Measurements from ENCODE around the gene RSBN1. TPM values are rescaled to one million over a fixed set of nuclear protein-coding genes. Genes with fewer than 3 reads are reported as not detected.

Gene RSBN1
- total RNA-seq, 1 experiment from 2014 or later, result 16.6 TPM

GRCh38 chr1:113812661-113813135 lies 422 bp upstream of the RSBN1 start:
- Histone ChIP-seq H3K27ac (ENCODE audit: low read depth, low read length) (peak overlapping the region; percentile 49; the same call in 1 of the 2 replicates), H3K4me3 (replicated peaks in 1 of 2; ENCODE audit: low read depth in 1 of 2, low read length in 2 of 2) (peak overlapping the region; percentile 43 to 82), H3K9me2 (ENCODE audit: insufficient read depth) (no peaks in the 10 kb centered on the region), H3K9me3 (ENCODE audit: control insufficient read depth in 1 of 2, insufficient read depth in 1 of 2, low read depth in 1 of 2, low read length in 2 of 2) (no peaks in the 10 kb centered on the region), H3K27me3 (ENCODE audit: insufficient read depth, low read length) (no peaks in the 10 kb centered on the region), H3K9ac (ENCODE audit: low read length) (peak overlapping the region; percentile 57), H3K4me1 (ENCODE audit: control insufficient read depth in 1 of 2, insufficient read depth in 2 of 2, low read length in 2 of 2) (peaks cover 15 to 27% of the 10 kb centered on the region in 2 experiments), H3K36me3 (ENCODE audit: control insufficient read depth in 1 of 2, insufficient read depth in 2 of 2, low read length in 2 of 2) (no peaks in the 10 kb centered on the region), H4K20me1 (ENCODE audit: insufficient read depth) (no peaks in the 10 kb centered on the region), H3K79me2 (ENCODE audit: insufficient read depth, low read length) (peaks cover 41% of the 10 kb centered on the region), H3K4me2 (ENCODE audit: low read length) (peak overlapping the region; percentile 78), H2AFZ (ENCODE audit: low read depth, low read length, poor library complexity, severe bottlenecking) (peak overlapping the region; percentile 81)
- BruUV-seq (replicated peaks), result TSS peak; percentile 100
- ChIA-PET CTCF (interaction anchor here (0.8 to 1.0 kb wide), 2 partner anchors 23 to 54 kb away, joined by 3 to 4 read pairs; partner anchors contain the start of gene PHTF1), RAD21 (ENCODE audit: low non-redundant PET in 1 of 2, low total read pairs in 2 of 2, uncharacterized antibody in 2 of 2, unreplicated experiment in 2 of 2) (no interaction called here), POLR2A (interaction anchor here (0.8 to 1.1 kb wide), 3 partner anchors 11 to 13 kb away, joined by 3 to 4 read pairs (median 3); no protein-coding TSS in a partner anchor)
- no peak for DNase-seq (ENCODE audit: low read depth, low spot score)
- no peak for TF ChIP-seq SIN3A (IDR thresholded peaks at IDR 0.05; ENCODE audit: low read depth)
- no peak for TF ChIP-seq JUND (IDR thresholded peaks at IDR 0.05)
- no peak for TF ChIP-seq FOSL1 (IDR thresholded peaks at IDR 0.05; ENCODE audit: low read depth)
- no peak for TF ChIP-seq TCF7L2 (IDR thresholded peaks at IDR 0.05; ENCODE audit: borderline replicate concordance, extremely low read depth, insufficient read depth, insufficient read length)
- no peak for TF ChIP-seq EZH2 (IDR thresholded peaks at IDR 0.05)
- TF ChIP-seq EGR1 (IDR thresholded peaks at IDR 0.05; ENCODE audit: low read depth), result no peak
- TF ChIP-seq REST (IDR thresholded peaks at IDR 0.05; ENCODE audit: low read depth), result no peak
- TF ChIP-seq, protein P1, sequence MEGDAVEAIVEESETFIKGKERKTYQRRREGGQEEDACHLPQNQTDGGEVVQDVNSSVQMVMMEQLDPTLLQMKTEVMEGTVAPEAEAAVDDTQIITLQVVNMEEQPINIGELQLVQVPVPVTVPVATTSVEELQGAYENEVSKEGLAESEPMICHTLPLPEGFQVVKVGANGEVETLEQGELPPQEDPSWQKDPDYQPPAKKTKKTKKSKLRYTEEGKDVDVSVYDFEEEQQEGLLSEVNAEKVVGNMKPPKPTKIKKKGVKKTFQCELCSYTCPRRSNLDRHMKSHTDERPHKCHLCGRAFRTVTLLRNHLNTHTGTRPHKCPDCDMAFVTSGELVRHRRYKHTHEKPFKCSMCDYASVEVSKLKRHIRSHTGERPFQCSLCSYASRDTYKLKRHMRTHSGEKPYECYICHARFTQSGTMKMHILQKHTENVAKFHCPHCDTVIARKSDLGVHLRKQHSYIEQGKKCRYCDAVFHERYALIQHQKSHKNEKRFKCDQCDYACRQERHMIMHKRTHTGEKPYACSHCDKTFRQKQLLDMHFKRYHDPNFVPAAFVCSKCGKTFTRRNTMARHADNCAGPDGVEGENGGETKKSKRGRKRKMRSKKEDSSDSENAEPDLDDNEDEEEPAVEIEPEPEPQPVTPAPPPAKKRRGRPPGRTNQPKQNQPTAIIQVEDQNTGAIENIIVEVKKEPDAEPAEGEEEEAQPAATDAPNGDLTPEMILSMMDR (IDR thresholded peaks at IDR 0.05 in 2 of 3, conservative IDR thresholded peaks at IDR 0.05 in 1 of 3; ENCODE audit: borderline replicate concordance in 1 of 3, insufficient read depth in 1 of 3, low read depth in 2 of 3, low read length in 2 of 3), result no peak
- TF ChIP-seq ZFX (IDR thresholded peaks at IDR 0.05), result no peak
- TF ChIP-seq, protein P2, sequence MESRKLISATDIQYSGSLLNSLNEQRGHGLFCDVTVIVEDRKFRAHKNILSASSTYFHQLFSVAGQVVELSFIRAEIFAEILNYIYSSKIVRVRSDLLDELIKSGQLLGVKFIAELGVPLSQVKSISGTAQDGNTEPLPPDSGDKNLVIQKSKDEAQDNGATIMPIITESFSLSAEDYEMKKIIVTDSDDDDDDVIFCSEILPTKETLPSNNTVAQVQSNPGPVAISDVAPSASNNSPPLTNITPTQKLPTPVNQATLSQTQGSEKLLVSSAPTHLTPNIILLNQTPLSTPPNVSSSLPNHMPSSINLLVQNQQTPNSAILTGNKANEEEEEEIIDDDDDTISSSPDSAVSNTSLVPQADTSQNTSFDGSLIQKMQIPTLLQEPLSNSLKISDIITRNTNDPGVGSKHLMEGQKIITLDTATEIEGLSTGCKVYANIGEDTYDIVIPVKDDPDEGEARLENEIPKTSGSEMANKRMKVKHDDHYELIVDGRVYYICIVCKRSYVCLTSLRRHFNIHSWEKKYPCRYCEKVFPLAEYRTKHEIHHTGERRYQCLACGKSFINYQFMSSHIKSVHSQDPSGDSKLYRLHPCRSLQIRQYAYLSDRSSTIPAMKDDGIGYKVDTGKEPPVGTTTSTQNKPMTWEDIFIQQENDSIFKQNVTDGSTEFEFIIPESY (IDR thresholded peaks at IDR 0.05; ENCODE audit: extremely low read depth, insufficient replicate concordance, low read length), result no peak
- no peak for TF ChIP-seq POLR2AphosphoS5 (IDR thresholded peaks at IDR 0.05; ENCODE audit: low read depth, low read length)
- no peak for TF ChIP-seq POLR2A (IDR thresholded peaks at IDR 0.05; ENCODE audit: borderline replicate concordance, extremely low read depth, insufficient read depth, insufficient read length)
- TF ChIP-seq CBX3 (IDR thresholded peaks at IDR 0.05; ENCODE audit: low read depth), result no peak
- TF ChIP-seq ELF1 (IDR thresholded peaks at IDR 0.05; ENCODE audit: borderline replicate concordance, low read depth), result no peak
- TF ChIP-seq, protein P3, sequence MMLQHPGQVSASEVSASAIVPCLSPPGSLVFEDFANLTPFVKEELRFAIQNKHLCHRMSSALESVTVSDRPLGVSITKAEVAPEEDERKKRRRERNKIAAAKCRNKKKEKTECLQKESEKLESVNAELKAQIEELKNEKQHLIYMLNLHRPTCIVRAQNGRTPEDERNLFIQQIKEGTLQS (IDR thresholded peaks at IDR 0.05), result no peak
- ATAC-seq, result no peak
- intact Hi-C loops (cut with micrococcal nuclease), result loop anchor here (1.0 kb wide), 1 partner anchor 93 kb away; the partner anchor contains the start of gene DCLRE1B
